ENCODE results near the gene DTX4.

DNA sequence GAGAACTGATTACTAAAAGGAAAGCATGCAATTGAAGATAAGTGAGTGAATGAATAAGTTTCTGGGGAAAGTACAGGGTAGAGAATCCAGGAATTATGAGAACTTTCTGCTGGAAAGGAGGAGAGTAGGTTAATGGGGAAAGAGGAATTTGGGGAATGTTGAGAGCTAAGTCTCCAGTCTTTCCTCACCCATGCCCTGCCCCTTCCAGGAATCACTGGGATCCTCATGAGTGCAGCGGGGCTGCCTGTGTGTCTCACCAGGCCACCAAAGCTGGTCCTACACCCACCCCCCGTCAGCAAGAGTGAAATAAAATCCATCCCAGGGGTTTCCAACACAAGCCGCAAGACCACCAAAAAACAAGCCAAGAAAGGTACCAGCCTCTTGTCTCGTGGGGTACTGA, 17.0 kb downstream of the DTX4 start:
- TF ChIP-seq, protein P1, sequence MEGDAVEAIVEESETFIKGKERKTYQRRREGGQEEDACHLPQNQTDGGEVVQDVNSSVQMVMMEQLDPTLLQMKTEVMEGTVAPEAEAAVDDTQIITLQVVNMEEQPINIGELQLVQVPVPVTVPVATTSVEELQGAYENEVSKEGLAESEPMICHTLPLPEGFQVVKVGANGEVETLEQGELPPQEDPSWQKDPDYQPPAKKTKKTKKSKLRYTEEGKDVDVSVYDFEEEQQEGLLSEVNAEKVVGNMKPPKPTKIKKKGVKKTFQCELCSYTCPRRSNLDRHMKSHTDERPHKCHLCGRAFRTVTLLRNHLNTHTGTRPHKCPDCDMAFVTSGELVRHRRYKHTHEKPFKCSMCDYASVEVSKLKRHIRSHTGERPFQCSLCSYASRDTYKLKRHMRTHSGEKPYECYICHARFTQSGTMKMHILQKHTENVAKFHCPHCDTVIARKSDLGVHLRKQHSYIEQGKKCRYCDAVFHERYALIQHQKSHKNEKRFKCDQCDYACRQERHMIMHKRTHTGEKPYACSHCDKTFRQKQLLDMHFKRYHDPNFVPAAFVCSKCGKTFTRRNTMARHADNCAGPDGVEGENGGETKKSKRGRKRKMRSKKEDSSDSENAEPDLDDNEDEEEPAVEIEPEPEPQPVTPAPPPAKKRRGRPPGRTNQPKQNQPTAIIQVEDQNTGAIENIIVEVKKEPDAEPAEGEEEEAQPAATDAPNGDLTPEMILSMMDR (conservative IDR thresholded peaks at IDR 0.05; ENCODE audit: low read depth, low read length), result no peak
- no peak for TF ChIP-seq EZH2 (IDR thresholded peaks at IDR 0.05; ENCODE audit: low read length, unreplicated experiment)
- TF ChIP-seq EZH2phosphoT487 (IDR thresholded peaks at IDR 0.05; ENCODE audit: borderline replicate concordance, low read length), result no peak
